Stimulated activated CD8-positive, alpha-beta memory T cell treated with anti-CD3 and anti-CD28 coated beads, Interleukin-15, amount 100 ng/mL, for 4 hours (primary cell): Measurements from ENCODE around the gene ADAMTS18.

ENCODE experiments used
- DNase-seq, 2 donors: peaks; one replicate each; pipeline ENCODE4 v3.0.0-alpha.2; 2020; ENCODE audit warnings: low read depth in 2 of 2

Gene ADAMTS18

DNA sequence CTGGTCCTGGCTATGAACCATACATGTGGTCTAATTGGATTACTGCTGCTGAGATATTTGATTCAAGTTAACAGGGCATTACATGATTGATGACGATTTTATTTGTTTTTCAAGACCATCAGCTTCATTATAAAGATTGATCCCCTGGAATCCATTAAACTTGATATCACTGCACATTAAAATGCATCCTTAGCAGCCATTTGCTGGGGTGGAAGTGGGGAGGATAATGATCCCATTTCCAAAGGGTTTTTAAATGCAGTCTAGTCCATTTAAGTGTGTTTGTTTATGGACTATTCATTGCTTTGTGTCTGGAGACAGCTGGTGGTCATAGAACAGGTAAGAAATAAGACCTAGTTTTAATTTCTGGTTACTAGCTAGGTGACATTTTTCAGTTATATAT, 40.9 kb downstream of the ADAMTS18 start:
- DNase-seq: no peak

DNA sequence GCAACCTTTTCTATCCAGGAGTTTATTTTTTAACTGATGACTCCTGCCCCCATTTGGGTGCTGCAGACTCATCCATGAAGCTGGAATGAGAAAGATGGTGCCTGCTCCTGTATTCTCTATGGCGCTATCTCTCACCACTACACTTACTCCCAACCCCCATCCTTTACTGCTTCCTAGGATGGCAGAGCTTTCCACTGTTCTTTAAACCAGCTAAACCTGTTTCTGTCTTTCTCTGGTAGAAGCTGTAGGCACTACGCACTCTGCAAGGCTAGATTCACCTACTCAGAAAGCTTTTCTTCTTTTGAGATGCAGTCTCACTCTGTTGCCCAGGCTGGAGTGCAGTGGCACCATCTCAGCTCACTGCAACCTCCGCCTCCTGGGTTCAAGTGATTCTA, 47.0 kb downstream of the ADAMTS18 start:
- no peak for DNase-seq

DNA sequence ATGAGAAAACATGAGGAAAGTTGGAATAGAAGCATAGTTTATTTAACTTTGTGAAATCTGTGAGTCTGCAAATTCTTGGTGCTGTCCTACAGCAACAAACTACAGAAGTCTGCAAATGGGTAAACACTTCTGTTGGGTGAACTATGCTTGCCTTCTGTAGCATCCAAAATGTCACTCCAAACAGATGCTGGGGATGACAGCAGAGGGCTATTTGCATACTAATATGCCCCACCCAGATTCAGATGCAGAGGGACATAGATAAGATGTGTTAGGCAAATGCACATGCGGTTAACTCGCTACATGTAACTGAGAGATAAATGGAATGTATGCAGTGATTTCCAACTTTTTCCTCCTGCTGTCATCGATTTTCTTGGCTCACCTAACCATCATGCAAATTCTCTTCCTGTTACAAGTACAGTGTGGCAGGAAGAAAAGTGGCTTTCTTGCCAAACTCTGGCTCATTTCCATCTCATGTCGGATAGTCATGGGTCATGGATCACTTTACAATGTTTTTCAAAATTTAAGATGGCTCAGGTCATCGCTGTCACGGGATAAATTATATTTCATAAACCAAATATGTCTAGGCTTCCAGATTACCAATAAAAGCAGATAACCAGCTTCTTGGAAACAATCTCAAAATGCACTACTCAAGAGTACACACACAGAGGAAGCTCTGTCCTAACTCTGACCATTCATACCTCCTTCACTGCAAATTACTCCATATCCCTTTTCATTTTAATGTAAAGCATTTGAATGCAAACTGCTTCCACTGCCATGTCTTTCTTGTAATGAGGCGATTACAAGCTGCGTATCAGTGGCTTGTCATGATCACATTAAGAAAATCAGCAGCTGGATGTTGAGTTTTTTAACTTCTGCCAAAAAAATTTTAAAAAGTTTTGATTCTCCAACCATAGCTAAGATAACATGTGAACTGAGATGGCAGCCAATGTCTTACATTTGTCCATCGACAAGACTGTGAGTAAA, 47.7 kb downstream of the ADAMTS18 start:
- no peak for DNase-seq

DNA sequence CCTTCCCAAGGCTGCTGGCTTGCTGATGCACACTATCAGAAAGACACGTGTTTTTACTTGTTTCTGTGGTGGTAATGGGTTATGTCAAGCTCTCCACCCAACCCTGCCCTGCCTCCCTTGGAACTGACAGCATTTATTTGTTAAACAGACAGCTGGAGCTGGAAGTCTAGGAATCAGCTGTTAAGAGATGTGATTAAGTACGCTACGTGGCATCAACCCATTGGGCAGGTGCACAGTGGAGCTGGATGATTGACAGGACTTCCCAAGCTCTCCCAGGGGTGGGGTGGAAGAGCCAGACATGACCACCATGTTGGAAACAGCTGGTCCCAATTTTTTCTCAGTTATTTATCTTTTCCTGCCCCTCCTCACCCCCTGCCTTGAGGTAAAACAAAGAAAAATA, 49.4 kb downstream of the ADAMTS18 start:
- no peak for DNase-seq

DNA sequence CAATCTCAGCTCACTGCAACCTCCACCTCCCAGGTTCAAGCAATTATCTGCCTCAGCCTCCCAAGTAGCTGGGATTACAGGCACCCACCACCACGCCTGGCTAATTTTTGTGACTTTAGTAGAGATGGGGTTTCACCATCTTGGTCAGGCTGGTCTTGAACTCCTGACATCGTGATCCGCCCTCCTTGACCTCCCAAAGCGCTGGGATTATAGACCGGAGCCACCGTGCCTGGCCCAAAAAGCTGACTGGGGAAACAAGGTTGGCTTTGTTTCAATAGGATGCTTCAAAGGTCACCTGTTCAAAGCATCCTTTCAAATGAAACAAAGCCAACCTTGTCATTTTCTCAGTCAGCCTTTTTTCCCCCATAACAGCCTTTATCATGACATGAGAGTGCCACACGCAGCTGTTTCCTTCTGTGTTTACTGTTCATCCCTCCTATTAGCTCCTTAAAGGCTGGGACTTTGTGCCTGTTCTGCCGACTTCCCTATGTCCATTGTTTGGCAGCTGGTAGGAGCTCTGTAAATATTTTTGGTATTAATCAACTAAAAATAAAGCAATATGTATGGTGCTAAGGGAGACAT, 51.1 kb downstream of the ADAMTS18 start:
- DNase-seq: no peak

DNA sequence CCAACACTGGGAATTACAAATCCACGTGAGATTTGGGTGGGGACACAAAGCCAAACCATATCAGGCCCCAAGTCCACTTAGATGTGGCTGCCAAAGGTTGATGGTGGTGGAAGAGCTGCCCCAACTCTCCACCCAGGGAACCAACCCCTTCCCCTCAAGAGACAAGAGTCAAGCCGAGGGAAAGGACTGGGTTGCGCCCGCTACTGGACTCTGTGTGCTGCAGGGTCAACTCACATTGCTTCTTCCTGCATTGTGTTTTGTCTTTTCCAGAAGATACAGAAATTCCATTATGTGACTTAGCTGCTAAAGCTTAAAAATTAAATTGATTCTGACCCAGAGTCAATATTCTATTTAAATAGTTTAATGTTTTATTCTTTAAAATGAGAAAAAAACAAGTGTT, 58.5 kb downstream of the ADAMTS18 start:
- DNase-seq: no peak

DNA sequence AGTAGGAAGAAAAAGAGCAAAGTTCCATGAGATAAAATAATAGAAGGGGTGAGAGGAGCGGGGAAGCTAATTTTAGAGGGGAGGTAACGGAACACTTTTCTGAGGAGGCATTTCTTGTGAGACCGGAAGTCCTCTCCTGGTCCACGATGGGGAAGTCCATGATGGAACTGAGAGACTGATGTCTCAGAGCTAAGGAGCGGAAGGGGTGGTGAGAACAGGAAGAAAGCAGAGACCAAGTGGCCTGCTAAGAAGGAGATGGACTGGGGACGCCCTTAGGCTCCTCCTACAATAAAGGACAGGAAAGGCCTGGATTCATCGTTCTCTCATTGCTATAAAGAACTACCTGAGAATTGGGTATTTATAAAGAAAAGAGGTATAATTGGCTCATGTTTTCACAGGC, 59.4 kb downstream of the ADAMTS18 start:
- no peak for DNase-seq

DNA sequence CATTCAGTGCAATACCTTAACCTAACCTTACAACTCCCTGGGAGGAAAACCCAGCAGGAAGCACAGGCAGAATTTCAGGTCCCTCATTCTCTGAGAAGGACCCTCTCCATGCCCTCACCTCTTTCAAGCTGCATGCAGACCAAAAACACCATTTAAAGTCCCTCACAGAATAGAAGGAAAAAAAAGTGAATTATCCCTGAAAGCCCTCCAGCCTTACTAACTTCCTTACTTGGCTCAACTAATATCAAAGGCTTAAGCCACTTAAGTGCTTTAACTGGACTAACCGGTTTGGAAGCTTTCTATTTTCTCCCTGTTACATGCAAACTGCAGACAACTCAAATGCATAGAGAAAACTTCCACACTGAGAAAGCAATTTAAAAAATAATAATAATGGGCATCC, 60.5 kb downstream of the ADAMTS18 start:
- DNase-seq: no peak

DNA sequence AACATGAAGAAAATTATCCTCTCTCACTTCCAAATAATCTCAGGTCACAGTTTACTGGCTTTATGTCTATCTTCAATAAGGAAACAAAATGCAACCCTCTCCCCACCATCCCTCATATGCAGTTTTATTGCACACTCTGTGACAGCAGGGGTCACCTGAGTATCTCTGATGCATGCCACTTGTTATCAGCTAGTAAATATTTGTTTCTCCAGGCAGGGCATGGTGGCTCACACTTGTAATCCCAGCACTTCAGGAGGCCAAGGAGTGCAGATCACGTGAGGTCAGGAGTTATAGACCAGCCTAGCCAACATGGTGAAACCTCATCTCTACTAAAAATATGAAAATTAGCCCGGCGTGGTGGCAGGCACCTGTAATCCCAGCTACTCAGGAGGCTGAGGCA, 61.1 kb downstream of the ADAMTS18 start:
- DNase-seq: no peak

DNA sequence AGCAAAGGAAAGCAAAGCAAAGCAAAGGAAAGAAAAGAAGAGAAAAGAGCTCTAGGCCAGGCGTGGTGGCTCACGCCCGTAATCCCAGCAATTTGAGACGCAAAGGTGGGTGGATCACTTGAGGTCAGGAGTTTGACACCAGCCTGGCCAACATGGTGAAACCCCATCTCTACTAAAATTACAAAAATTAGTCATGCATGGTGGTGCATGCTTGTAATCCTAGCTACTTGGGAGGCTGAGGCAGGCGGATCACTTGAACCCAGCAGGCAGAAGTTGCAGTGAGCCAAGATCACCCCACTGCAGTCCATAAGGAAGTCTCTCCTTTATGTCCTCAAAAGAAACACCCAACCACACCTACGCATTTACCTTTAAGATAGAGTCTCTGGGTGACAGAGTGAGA, 70.1 kb downstream of the ADAMTS18 start:
- no peak for DNase-seq

DNA sequence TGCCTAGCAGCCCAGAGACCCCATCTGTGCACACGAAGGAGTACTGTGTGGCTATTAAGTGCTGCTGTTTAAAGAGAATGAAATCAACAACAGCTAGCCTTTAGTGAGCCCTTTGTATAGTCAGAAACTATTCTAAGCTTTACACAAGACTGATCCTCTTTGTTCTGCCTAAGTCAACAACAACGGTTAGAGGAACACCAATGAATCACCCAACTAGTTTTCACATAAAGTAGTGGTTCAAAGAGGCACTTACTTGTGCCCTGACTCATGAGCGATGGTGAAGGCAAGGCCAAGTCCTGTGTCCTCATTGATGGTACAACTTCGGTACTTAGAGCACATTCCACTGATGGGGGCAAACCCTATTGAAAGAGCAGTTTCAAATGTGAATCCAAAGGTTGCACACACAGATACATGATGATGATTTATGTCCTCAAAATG, 75.8 kb downstream of the ADAMTS18 start:
- DNase-seq: no peak

DNA sequence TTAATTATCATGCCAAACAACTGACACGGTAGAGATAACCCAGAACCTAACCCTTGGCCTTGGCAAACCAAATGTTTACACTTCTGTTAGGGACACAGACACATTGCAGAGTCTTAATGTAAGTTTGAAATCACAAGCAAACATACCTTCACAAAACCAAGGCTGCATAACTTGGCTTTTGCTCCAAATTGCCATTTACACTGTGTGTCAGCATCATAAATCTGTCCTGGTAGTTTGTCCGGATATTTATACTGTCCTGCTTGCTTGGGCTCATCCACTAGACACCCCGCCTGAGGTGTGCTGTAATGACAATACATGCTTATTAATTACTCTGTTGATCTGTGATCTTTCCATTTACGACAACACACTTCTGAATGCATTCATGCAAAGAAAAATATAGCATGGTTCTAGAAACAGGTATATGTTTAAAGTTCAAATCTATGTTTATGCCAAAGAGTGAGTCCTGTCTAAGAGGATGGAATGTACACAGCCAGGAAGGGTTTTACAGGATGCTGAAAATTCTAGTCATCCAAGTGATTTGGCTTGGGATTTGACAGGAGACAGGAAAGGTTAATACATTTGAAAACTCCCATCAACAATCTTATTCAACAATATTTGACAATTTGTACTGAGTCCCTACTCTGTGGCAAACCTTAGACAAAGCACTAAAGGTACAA, 81.1 kb downstream of the ADAMTS18 start:
- no peak for DNase-seq

DNA sequence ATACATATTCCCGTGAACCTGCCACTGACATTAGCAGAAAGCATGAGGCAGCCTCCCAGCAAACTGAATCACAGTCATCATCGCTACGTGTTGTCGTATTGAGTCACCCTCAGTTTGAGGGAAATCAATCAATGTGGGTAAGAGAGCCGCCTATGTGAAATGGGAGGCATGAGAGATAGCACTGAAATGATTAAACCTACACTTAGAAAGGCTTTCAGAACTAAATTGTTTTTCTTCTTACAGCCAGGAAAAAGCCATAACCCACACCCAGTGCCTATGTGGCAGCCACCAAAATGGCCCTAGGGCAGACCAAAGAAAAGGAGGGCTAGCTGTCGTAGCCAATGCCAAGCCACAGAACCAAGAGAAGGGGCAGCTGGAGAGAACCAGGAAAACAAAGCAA, 90.5 kb downstream of the ADAMTS18 start:
- no peak for DNase-seq

DNA sequence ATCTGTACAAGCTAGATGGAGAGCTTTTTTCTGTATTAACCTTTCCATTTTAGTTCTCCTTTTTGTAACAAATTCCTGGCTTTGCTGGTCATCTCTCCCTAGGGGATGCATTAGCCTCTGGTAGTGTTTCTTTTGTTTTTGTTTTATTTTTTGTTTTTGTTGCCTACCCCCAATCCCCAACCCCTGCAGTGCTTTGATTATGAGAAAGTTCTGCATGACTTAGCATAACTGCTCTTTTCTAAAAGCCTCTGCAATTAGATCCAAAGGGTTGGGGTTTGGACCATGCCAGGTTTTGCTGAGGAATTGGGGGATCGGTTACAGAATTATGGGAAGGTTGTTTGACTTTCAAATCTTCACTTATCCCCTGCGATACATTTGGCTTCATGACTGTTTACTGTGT, 98.2 kb downstream of the ADAMTS18 start:
- DNase-seq: no peak

DNA sequence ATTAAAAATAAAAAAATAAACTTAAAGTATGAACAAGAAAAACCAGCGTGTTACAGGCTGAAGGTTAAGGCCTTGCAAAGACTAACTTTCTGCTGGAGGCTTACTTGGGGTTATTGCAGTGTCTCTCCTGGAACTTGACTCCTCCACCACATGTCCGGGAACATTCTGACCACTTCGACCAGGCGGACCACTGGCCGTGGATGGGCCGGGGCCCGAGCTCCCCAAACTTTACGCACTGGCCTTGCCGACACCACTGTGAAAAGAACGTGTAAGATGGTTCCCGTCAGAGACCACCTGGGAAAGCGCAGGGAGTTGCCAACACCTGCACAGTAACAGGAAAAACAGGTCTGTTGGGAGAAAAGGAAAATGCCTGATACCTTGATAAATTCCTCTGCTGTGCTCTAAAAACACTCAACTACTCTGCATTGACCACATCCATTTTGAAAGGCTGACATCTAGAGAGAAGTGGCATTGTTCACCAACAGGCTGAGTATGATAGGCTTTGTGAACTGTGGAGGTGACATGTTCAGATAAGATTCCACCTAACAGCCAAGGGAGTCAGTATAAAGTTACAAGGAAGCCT, 99.1 kb downstream of the ADAMTS18 start:
- DNase-seq: no peak

DNA sequence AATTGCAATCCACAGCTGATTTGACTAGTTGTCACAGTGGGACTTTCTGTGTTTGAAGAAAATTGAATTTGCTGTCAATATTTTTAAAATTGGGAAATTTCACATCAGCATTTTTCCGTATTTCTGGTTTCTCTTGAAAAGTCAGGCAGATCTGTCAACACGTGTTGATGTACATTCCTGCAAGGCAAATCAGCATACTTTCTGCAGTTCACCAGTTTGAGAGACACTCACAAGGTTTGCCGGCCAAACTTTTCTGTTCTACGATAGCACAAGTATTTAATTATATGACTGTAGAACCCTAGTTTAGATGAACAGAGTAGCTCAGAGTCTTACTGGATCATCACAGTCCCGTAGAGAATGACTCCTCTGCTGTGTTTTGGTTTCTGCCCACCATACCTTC, 102.0 kb downstream of the ADAMTS18 start:
- no peak for DNase-seq

DNA sequence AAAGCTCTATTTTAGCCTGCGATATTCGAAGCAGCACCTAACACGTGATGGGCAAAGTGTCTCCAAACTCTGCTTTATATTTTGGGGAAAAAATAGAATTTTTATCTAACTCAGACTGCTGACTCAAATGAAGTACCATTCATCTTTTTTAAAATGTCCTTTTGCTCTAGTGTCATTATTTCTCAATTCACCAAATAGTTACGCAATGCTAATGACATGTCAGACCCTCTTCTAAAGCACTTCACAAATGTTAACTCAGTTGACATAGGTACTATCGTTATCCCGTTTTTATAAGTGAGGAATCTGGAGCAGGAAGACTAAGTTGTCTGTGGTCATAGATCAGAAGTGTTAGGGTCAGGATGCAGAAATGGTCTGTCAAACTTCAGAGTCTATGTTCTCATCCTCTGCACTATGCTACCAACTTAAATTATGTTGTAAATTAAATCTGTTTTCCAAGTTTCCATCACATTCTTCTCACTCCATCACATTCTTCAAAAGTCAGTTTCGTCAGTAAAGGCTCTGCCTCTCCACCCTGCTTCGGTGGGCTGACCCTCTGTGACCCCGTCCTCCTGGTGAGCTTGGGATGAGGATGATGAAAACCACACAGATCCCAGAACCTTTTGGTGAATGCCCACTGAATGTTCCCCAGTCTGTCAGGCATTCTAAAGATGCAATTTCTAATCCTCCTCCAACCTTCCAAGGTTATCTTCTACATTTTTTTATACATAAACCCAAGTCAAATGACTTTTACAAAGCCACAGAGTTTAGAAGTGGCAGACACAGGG, 102.8 kb downstream of the ADAMTS18 start:
- no peak for DNase-seq

DNA sequence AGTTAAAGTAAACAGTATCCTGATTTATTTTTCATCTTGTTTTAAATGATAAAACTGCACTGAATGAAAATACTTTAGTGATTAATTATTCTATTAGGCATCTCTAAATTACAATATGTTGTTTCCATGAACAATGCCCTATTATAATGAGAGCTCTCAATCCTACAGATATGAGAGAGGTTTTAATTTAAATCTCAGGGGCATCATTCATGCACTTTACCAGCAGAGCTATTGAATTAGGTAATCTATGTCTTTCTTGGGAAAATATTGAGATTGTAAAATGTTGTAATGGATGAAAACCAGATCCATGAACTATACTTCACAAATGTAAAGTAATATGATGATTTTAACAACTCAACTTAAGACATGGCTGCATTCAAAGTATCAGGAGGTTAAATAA, 103.8 kb downstream of the ADAMTS18 start:
- no peak for DNase-seq

DNA sequence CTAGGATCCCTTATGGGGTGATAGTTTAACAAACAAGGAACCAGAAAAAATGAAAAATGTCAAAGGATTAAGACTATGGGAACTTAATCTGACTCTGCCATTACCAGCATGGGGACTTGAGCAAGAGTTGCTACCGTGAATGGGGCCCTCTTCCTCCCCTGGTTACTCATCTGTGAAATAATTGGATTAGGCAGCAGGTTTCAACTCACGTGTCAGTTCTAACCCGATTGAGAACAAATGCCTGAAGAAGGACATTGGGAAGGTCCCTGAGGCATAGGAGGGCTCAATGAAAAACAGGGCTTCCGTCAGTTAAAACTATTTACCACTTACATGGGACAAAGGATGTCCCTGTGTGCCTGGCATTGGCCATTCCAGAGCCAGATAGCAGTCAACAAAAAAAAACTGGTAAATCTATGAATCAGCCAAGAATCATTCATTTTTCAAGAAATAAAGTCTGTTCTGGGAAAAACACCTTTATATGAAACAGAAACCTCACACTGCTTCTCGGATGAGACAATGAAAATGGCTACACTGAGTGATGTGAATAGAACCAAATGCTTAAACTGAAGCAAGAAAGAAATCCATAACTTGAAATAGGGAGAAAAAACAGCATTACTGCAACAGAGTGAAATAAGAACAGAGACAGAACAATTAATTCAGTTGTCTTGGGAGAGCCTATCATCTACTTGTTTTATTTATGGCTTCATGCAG, 104.3 kb downstream of the ADAMTS18 start:
- no peak for DNase-seq

DNA sequence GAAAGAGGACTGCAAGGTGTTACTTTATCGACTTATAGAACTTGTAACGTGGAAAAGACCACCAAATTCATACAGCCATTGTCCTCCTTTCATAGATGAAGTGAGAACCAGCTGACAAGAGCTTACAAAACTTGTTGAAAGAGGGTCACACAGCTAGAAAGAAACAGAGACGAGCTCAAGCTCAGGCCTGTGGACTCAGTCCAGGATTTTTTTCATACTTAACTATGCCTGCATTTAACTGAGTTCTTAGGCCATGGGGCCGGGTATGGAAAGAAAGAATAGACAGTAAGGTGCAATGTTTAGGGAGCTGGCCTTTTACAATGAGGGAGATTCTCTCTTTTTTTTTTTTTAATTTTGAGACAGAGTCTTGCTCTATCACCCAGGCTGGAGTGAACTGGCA, 106.1 kb downstream of the ADAMTS18 start:
- no peak for DNase-seq

DNA sequence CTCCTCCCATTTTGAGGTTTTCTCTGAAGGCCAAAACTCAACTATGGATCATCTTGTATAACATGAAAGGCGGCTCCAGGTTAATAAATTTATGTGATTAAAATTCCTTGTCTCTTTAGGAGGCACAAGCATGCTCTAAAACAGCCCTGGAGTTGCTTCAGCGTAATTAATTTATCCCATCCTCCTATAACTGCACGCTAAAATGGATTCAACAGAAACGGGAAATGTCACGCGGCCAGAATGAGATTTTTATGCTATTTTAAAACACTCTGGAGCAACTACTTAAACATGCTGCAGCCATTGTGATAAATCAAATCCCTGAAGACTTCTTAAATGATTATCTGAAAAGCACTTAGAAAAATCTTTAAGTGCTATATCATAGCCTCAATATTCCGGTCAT, 106.6 kb downstream of the ADAMTS18 start:
- DNase-seq: no peak
